Measurements from ENCODE around the gene RPS27. TPM values are rescaled to one million over a fixed set of nuclear protein-coding genes. Genes with fewer than 3 reads are reported as not detected.

Gene RPS27
- total RNA-seq, 1 donor from 2014 or later = 1,160 TPM

DNA sequence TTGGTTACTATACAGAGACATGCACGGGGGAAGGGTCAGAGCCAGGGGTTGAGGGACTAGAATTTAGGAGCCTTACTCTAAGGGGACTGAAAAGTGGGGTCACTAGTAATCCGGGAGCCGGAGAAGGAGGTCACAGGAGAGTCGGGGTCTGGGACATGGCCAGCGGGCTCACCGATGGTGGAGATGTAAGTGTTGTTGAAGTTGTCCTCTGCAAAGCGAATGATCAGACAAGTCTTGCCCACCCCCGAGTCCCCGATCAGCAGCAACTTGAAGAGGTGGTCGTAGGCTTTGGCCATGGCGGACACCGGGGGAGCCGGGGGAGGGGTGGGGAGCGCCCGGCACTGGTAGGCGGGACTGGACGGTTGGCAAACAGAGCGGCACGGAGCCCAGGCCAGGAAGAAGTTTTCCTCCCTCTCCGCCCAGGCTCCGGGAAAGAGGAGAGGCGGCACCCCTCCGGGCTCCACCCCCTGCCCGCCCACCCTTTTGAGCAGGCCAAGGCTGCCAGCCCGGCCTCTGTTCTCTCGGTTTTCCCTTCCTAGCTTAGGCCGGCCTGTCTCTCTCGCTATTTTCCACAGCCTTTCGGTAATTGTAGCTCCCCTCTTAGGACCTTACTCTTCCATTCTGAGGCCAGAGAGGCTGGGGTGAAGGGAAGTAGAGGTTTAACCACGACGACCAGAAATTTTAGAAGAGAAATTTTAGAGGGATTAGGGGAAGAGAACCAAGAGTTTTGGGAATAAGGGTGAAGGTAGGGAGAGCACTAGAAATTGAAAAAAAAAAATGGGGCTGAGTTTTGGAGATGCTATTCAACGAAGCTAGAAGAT is 4.4 kb upstream of the RPS27 start, which contains the start of gene RAB13:
RAB13 (minus strand) TSS at position 399 of the 821 bp plus-strand sequence; CDS start at position 296, 103 bp downstream.
- FAIRE-seq = no peak
- peak within 1 kb of the TSS; percentile 37 for H3K4me3 ChIP-seq (ENCODE audit: low read depth, low read length)

DNA sequence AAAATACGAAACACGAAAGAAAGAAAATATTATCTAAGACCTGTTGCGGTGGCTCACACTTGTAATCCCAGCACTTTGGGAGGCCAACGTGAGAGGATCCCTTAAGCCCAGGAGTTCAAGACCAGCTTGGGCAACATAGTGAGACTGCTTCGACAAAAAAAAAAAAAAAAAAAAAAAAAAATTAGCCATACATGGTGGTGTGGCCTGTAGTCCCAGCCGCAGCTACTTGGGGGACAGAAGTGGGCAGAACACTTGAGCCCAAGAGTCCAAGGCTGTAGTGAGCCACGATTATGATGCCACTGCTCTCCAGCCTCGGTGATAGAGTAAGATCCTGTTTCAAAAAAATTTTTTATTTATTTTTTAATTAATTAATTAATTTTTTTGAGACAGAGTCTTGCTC is 2.9 kb upstream of the RPS27 start:
- FAIRE-seq = no peak
- H3K4me3 ChIP-seq (ENCODE audit: low read depth, low read length) = no peak overlapping the region
- peaks cover 8% of the 10 kb centered on the region for H3K36me3 ChIP-seq (ENCODE audit: control insufficient read depth, insufficient read depth, low read length)
- TF ChIP-seq, protein P1, sequence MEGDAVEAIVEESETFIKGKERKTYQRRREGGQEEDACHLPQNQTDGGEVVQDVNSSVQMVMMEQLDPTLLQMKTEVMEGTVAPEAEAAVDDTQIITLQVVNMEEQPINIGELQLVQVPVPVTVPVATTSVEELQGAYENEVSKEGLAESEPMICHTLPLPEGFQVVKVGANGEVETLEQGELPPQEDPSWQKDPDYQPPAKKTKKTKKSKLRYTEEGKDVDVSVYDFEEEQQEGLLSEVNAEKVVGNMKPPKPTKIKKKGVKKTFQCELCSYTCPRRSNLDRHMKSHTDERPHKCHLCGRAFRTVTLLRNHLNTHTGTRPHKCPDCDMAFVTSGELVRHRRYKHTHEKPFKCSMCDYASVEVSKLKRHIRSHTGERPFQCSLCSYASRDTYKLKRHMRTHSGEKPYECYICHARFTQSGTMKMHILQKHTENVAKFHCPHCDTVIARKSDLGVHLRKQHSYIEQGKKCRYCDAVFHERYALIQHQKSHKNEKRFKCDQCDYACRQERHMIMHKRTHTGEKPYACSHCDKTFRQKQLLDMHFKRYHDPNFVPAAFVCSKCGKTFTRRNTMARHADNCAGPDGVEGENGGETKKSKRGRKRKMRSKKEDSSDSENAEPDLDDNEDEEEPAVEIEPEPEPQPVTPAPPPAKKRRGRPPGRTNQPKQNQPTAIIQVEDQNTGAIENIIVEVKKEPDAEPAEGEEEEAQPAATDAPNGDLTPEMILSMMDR (IDR thresholded peaks at IDR 0.05; ENCODE audit: insufficient read depth, low read length, severe bottlenecking) = no peak
- H3K27me3 ChIP-seq (ENCODE audit: control insufficient read depth, insufficient read depth, low read length) = no peaks in the 10 kb centered on the region
- no peak for DNase-seq (ENCODE audit: low read depth)

More for the DNA sequence above, 4.4 kb upstream of the RPS27 start, which contains the start of gene RAB13:
- Histone ChIP-seq H3K27me3 (ENCODE audit: control insufficient read depth, insufficient read depth, low read length) (no peaks in the 10 kb centered on the region), H3K36me3 (ENCODE audit: control insufficient read depth, insufficient read depth, low read length) (peaks cover 4% of the 10 kb centered on the region)
- DNase-seq (ENCODE audit: low read depth) = peak; percentile 71
- TF ChIP-seq, protein P1 (IDR thresholded peaks at IDR 0.05; ENCODE audit: insufficient read depth, low read length, severe bottlenecking) = no peak

DNA sequence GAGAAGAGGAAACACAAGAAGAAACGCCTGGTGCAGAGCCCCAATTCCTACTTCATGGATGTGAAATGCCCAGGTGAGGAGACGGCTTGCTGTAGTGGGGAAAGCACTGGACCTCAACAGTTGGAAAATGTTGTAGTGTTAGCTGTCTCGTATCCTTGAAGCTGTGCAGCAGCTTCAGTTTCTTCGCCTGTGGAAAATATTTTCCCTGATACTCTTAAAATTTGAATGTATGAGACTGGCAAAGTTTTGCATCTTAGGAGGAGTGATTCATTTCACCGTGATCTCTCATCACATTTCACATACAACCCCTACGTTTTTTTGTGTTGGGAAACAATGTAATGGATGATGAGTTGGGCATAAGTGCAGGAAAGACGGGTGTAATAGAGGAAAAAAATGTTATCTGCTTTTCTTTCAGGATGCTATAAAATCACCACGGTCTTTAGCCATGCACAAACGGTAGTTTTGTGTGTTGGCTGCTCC is 629 bp downstream of the RPS27 start:
- FAIRE-seq = no peak
- Histone ChIP-seq H3K27me3 (ENCODE audit: control insufficient read depth, insufficient read depth, low read length) (no peaks in the 10 kb centered on the region), H3K36me3 (ENCODE audit: control insufficient read depth, insufficient read depth, low read length) (peaks cover 7% of the 10 kb centered on the region), H3K4me3 (ENCODE audit: low read depth, low read length) (peak overlapping the region; percentile 69)
- TF ChIP-seq, protein P1 (IDR thresholded peaks at IDR 0.05; ENCODE audit: insufficient read depth, low read length, severe bottlenecking) = no peak
- DNase-seq (ENCODE audit: low read depth) = no peak

GRCh38 chr1:153991806-153992205 is 1.2 kb downstream of the RPS27 start:
- no peak for FAIRE-seq

DNA sequence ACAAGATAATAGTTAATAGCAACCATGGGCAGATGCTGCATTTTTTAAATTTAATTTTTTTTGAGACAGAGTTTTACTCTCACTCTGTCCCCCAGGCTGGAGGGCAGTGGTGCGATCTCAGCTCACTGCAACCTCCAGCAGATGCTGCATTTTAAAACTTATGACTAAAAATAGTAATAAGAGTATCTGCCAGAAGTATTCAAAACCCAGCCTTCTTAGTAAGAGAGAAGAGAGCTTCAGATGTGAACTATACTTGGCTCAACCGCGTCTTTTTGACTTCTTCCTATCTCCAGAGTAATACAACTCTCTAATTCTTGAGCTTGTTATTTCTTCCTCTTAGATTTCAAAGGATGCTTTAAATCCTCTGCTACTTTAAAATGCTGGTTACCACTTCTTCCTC is 4.6 kb downstream of the RPS27 start:
- no peak for DNase-seq (ENCODE audit: low read depth)
- no peak for FAIRE-seq
- H3K4me3 ChIP-seq (ENCODE audit: low read depth, low read length) = no peak overlapping the region
- no peaks in the 10 kb centered on the region for H3K27me3 ChIP-seq (ENCODE audit: control insufficient read depth, insufficient read depth, low read length)
- H3K36me3 ChIP-seq (ENCODE audit: control insufficient read depth, insufficient read depth, low read length) = peaks cover 7% of the 10 kb centered on the region
- TF ChIP-seq, protein P1 (IDR thresholded peaks at IDR 0.05; ENCODE audit: insufficient read depth, low read length, severe bottlenecking) = no peak

More at GRCh38 chr1:153991806-153992205, 1.2 kb downstream of the RPS27 start:
- Histone ChIP-seq H3K36me3 (ENCODE audit: control insufficient read depth, insufficient read depth, low read length) (peaks cover 7% of the 10 kb centered on the region), H3K4me3 (ENCODE audit: low read depth, low read length) (peak overlapping the region; percentile 69), H3K27me3 (ENCODE audit: control insufficient read depth, insufficient read depth, low read length) (no peaks in the 10 kb centered on the region)
- DNase-seq (ENCODE audit: low read depth) = no peak
- TF ChIP-seq, protein P1 (IDR thresholded peaks at IDR 0.05; ENCODE audit: insufficient read depth, low read length, severe bottlenecking) = no peak
